ENCODE results near the gene STXBP1. TPM values are rescaled to one million over a fixed set of nuclear protein-coding genes. Genes with fewer than 3 reads are reported as not detected.

The STXBP1 gene
- total and polyA plus RNA-seq, 2 donors (not counting 3 experiments of a cell fraction or from before 2014, with no cell fraction given) = 18.8 to 51.3 TPM

- ChIA-PET POLR2A (no interaction called here), CTCF (interaction anchor here (1.0 to 1.9 kb wide), 2 partner anchors 13 to 50 kb away, joined by 3 to 6 read pairs; partner anchors contain the start of gene TOR2A)
- dilution Hi-C loops (cut with MboI; ENCODE audit: extremely low pct_ligation_motif_present, low sequenced_read_pairs) (no loop called here), intact Hi-C loops (cut with micrococcal nuclease) (no loop called here)
- DNase-seq (ENCODE audit: low read depth, low spot score) (no peak), FAIRE-seq (no peak)
- H3K27me3 ChIP-seq (ENCODE audit: control insufficient read depth in 2 of 2, insufficient read depth in 2 of 2, low read length in 2 of 2) = no peaks in the 10 kb centered on the region
- H3K9ac ChIP-seq (replicated peaks; ENCODE audit: extremely low read depth, insufficient read depth, low read length) = no peak overlapping the region
- H3K79me2 ChIP-seq (ENCODE audit: control insufficient read depth, insufficient read depth, low read length) = no peaks in the 10 kb centered on the region
- no peak overlapping the region for H3K4me3 ChIP-seq (replicated peaks in 1 of 3; ENCODE audit: insufficient read depth in 1 of 3, low read depth in 1 of 3, low read length in 3 of 3)
- no TSS peak for BruUV-seq (replicated peaks)
- H3K4me1 ChIP-seq (ENCODE audit: control insufficient read depth, extremely low read depth, insufficient read depth, low read length) = no peaks in the 10 kb centered on the region
- H3K9me3 ChIP-seq (replicated peaks; ENCODE audit: control insufficient read depth, insufficient read depth, low read length) = no peaks in the 10 kb centered on the region
- no peaks in the 10 kb centered on the region for H3K9me1 ChIP-seq (replicated peaks; ENCODE audit: control insufficient read depth, extremely low read depth, insufficient read depth, low read length)
- H3K27ac ChIP-seq (ENCODE audit: insufficient read depth, low read depth, low read length) = no peak overlapping the region
- H3K4me2 ChIP-seq (ENCODE audit: insufficient read depth, low read length) = no peak overlapping the region
- peaks cover 0 to 46% of the 10 kb centered on the region in 2 experiments for H3K36me3 ChIP-seq (ENCODE audit: control insufficient read depth in 2 of 2, extremely low read depth in 1 of 2, insufficient read depth in 2 of 2, low read length in 2 of 2)
- H4K20me1 ChIP-seq (replicated peaks; ENCODE audit: control insufficient read depth, extremely low read depth, insufficient read depth, low read length) = no peaks in the 10 kb centered on the region
- no peak overlapping the region for H2AFZ ChIP-seq (ENCODE audit: low read depth, low read length)
- TF ChIP-seq GATA2 (IDR thresholded peaks at IDR 0.05; ENCODE audit: insufficient read depth, insufficient read length, low read depth, low read length) = no peak
These were observed 72.5 kb downstream of the STXBP1 start for GRCh38 chr9:127684576-127684975.

- Histone ChIP-seq H3K9ac (replicated peaks; ENCODE audit: extremely low read depth, insufficient read depth, low read length) (no peak overlapping the region), H3K4me2 (ENCODE audit: insufficient read depth, low read length) (no peak overlapping the region), H3K9me3 (replicated peaks; ENCODE audit: control insufficient read depth, insufficient read depth, low read length) (no peaks in the 10 kb centered on the region), H4K20me1 (replicated peaks; ENCODE audit: control insufficient read depth, extremely low read depth, insufficient read depth, low read length) (no peaks in the 10 kb centered on the region), H3K4me1 (ENCODE audit: control insufficient read depth, extremely low read depth, insufficient read depth, low read length) (no peaks in the 10 kb centered on the region), H3K36me3 (ENCODE audit: control insufficient read depth in 2 of 2, extremely low read depth in 1 of 2, insufficient read depth in 2 of 2, low read length in 2 of 2) (peaks cover 0 to 38% of the 10 kb centered on the region in 2 experiments), H3K79me2 (ENCODE audit: control insufficient read depth, insufficient read depth, low read length) (no peaks in the 10 kb centered on the region), H3K9me1 (replicated peaks; ENCODE audit: control insufficient read depth, extremely low read depth, insufficient read depth, low read length) (no peaks in the 10 kb centered on the region), H3K4me3 (replicated peaks in 1 of 3; ENCODE audit: insufficient read depth in 1 of 3, low read depth in 1 of 3, low read length in 3 of 3) (no peak overlapping the region), H2AFZ (ENCODE audit: low read depth, low read length) (no peak overlapping the region), H3K27ac (ENCODE audit: insufficient read depth, low read depth, low read length) (no peak overlapping the region), H3K27me3 (ENCODE audit: control insufficient read depth in 2 of 2, insufficient read depth in 2 of 2, low read length in 2 of 2) (no peaks in the 10 kb centered on the region)
- no peak for DNase-seq (ENCODE audit: low read depth, low spot score)
- BruUV-seq (replicated peaks) = no TSS peak
- ChIA-PET CTCF (interaction anchor here (0.6 to 1.9 kb wide), 4 partner anchors 12 to 146 kb away, joined by 3 to 5 read pairs (median 3); partner anchors contain the start of gene TOR2A), POLR2A (no interaction called here)
- no peak for TF ChIP-seq POLR2AphosphoS5 (IDR thresholded peaks at IDR 0.05; ENCODE audit: insufficient read depth, low read depth, low read length)
- TF ChIP-seq GATA2 (IDR thresholded peaks at IDR 0.05; ENCODE audit: insufficient read depth, insufficient read length, low read depth, low read length) = no peak
- TF ChIP-seq POLR2A (IDR thresholded peaks at IDR 0.05; ENCODE audit: low read depth, low read length) = no peak
- no peak for TF ChIP-seq JUN (IDR thresholded peaks at IDR 0.05; ENCODE audit: borderline replicate concordance, insufficient read depth, insufficient read length, low read depth)
- TF ChIP-seq, protein P1, sequence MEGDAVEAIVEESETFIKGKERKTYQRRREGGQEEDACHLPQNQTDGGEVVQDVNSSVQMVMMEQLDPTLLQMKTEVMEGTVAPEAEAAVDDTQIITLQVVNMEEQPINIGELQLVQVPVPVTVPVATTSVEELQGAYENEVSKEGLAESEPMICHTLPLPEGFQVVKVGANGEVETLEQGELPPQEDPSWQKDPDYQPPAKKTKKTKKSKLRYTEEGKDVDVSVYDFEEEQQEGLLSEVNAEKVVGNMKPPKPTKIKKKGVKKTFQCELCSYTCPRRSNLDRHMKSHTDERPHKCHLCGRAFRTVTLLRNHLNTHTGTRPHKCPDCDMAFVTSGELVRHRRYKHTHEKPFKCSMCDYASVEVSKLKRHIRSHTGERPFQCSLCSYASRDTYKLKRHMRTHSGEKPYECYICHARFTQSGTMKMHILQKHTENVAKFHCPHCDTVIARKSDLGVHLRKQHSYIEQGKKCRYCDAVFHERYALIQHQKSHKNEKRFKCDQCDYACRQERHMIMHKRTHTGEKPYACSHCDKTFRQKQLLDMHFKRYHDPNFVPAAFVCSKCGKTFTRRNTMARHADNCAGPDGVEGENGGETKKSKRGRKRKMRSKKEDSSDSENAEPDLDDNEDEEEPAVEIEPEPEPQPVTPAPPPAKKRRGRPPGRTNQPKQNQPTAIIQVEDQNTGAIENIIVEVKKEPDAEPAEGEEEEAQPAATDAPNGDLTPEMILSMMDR (IDR thresholded peaks at IDR 0.05; ENCODE audit: extremely low read depth in 1 of 2, insufficient read depth in 1 of 2, low read depth in 1 of 2, low read length in 2 of 2) = no peak
- TF ChIP-seq EZH2 (IDR thresholded peaks at IDR 0.05; ENCODE audit: borderline replicate concordance, low read depth, low read length, severe bottlenecking) = no peak
- no peak for TF ChIP-seq MYC (IDR thresholded peaks at IDR 0.05; ENCODE audit: low read depth, low read length)
- TF ChIP-seq, protein P2, sequence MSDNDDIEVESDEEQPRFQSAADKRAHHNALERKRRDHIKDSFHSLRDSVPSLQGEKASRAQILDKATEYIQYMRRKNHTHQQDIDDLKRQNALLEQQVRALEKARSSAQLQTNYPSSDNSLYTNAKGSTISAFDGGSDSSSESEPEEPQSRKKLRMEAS (IDR thresholded peaks at IDR 0.05; ENCODE audit: insufficient read depth, insufficient read length) = no peak
- no peak for TF ChIP-seq FOS (IDR thresholded peaks at IDR 0.05; ENCODE audit: borderline replicate concordance, insufficient read depth, low read length)
- intact Hi-C loops (cut with micrococcal nuclease) = no loop called here
- dilution Hi-C loops (cut with MboI; ENCODE audit: extremely low pct_ligation_motif_present, low sequenced_read_pairs) = no loop called here
- no peak for FAIRE-seq
These were observed 74.7 kb downstream of the STXBP1 start for GRCh38 chr9:127686461-127687393.

All from endothelial cell of umbilical vein (primary cell).